Ectodermal cell (in vitro differentiated cells): Measurements from ENCODE around the gene NRCAM.

Experiments used
- H3K27ac ChIP-seq: 2 replicates; pipeline ENCODE4 v1.7.0; 2013; ENCODE audit warnings: mild to moderate bottlenecking, low read depth, low read length; ENCODE audit not compliant: insufficient read depth, poor library complexity, severe bottlenecking
- H3K27me3 ChIP-seq: 2 replicates; pipeline ENCODE4 v1.7.0; 2013; ENCODE audit warnings: mild to moderate bottlenecking, low read length; ENCODE audit not compliant: insufficient read depth, control insufficient read depth, poor library complexity, severe bottlenecking
- H3K36me3 ChIP-seq: one replicate; pipeline ENCODE4 v1.7.0; 2013; ENCODE audit warnings: low read length; ENCODE audit not compliant: control insufficient read depth, insufficient read depth
- H3K4me1 ChIP-seq: one replicate; pipeline ENCODE4 v1.7.0; 2013; ENCODE audit warnings: low read length; ENCODE audit not compliant: control insufficient read depth, insufficient read depth
- H3K4me3 ChIP-seq: 2 replicates; pipeline ENCODE4 v1.7.0; 2013; ENCODE audit warnings: low read depth, low read length, control low read depth; ENCODE audit not compliant: insufficient read depth
- H3K9me3 ChIP-seq: 2 replicates; pipeline ENCODE4 v1.7.0; 2013; ENCODE audit warnings: mild to moderate bottlenecking, low read length, moderate library complexity; ENCODE audit not compliant: control insufficient read depth
- WGBS, 2 experiments: methylation state at CpG; one replicate each; pipeline ENCODE4 v1.1.7; 2013; ENCODE audit warnings: missing lambda C conversion rate in 2 of 2; 5-methylcytosine and 5-hydroxymethylcytosine counted together

Gene NRCAM

GRCh38 chr7:108415821-108416536 lies 40.3 kb downstream of the NRCAM start:
- no peak overlapping the region for H3K27ac ChIP-seq
- H3K4me3 ChIP-seq = no peak overlapping the region
- H3K4me1 ChIP-seq = peaks cover 18% of the 10 kb centered on the region
- no peaks in the 10 kb centered on the region for H3K36me3 ChIP-seq
- 85 to 87% methylated on average over 8 of the region's 8 CpGs for WGBS, 2 experiments
- no peaks in the 10 kb centered on the region for H3K9me3 ChIP-seq
- H3K27me3 ChIP-seq = no peaks in the 10 kb centered on the region

- Histone ChIP-seq H3K27me3 (no peaks in the 10 kb centered on the region), H3K4me1 (peaks cover 18% of the 10 kb centered on the region), H3K9me3 (no peaks in the 10 kb centered on the region), H3K27ac (no peak overlapping the region), H3K36me3 (no peaks in the 10 kb centered on the region), H3K4me3 (no peak overlapping the region)
- 94 to 95% methylated on average over 4 of the region's 4 CpGs for WGBS, 2 experiments
Observed at GRCh38 chr7:108415084-108415483, 41.2 kb downstream of the NRCAM start.

DNA sequence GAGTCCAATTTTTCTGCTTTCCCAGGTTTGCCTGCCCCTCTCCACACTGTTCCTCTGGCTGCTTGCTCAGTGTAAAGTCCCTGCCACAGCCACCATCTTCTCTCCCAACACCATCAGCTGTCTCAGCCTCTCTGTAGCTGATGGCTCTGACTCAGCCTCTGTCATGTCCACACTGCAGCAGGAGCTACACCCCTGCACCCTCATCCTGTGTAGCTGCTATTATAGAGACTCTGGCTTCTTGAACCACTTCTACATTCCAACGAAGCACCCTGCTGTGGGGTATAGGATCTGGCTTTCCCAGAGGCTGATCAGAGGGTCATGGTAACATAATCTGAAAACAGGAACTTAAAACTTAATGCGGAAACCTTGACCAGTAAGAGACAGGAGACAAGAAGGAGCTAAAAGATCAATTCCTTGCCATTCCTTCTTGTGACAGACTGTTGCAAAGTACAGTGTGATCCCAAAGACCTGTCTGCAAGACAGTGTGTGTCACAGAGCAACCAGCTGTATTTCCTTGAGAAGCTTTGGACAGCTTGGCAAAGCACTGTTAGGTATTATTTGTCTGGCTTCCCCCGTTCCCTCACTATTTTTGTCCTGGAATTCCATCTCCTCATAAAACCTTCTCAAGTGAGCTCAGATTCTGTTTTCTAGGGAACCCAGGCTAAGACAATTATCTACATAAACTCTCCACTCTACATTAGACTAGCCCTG lies 42.3 kb downstream of the NRCAM start:
- Histone ChIP-seq H3K4me1 (peaks cover 18% of the 10 kb centered on the region), H3K4me3 (no peak overlapping the region), H3K27me3 (no peaks in the 10 kb centered on the region), H3K9me3 (no peaks in the 10 kb centered on the region), H3K27ac (peak overlapping the region; percentile 70), H3K36me3 (no peaks in the 10 kb centered on the region)
- 60 to 69% methylated on average over 3 of the region's 3 CpGs for WGBS, 2 experiments

DNA sequence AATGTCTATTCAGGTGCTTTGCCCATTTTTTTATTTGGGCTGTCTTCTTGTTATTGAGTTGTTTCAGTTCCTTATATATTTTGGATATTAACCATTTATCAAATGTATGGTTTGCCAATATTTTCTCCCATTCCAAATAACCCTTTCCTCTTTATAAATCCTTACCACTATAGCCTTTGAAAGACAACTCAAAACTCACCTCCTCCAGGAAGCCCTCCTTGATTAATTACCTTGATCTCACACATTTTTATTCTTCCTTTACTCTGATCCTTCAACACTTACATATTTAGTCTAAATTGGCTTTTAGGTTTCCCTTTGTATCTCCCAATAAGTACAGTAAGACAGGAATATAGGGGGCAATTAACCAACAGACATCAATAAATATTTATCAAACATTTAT lies 42.9 kb downstream of the NRCAM start:
- no peaks in the 10 kb centered on the region for H3K9me3 ChIP-seq

DNA sequence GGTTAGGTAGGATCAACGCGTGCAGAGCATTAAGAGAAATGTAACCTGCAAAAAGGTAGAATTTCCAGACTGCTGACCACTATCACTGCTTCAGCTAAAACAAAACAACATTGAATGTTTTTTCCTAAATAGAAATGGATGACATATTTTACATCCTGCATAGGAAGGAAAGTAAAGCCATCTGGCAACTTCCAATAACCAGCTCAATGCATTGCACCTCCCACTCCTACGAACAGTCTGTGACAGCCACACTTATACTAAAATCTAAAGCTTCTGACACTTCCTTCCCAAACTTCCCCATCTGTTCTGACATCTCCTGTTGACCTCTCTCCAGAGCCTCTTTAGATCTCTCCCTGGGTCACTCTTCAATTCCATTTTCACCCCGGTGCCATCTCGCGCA lies 47.1 kb downstream of the NRCAM start:
- WGBS, 2 experiments = 97 to 98% methylated on average over 6 of the region's 6 CpGs
- Histone ChIP-seq H3K27me3 (no peaks in the 10 kb centered on the region), H3K36me3 (no peaks in the 10 kb centered on the region), H3K27ac (no peak overlapping the region), H3K4me3 (no peak overlapping the region), H3K9me3 (no peaks in the 10 kb centered on the region), H3K4me1 (peaks cover 7% of the 10 kb centered on the region)

More for the DNA sequence above, 42.9 kb downstream of the NRCAM start:
- H3K27me3 ChIP-seq = no peaks in the 10 kb centered on the region
- H3K36me3 ChIP-seq = no peaks in the 10 kb centered on the region
- H3K27ac ChIP-seq = no peak overlapping the region
- peaks cover 18% of the 10 kb centered on the region for H3K4me1 ChIP-seq
- no peak overlapping the region for H3K4me3 ChIP-seq

DNA sequence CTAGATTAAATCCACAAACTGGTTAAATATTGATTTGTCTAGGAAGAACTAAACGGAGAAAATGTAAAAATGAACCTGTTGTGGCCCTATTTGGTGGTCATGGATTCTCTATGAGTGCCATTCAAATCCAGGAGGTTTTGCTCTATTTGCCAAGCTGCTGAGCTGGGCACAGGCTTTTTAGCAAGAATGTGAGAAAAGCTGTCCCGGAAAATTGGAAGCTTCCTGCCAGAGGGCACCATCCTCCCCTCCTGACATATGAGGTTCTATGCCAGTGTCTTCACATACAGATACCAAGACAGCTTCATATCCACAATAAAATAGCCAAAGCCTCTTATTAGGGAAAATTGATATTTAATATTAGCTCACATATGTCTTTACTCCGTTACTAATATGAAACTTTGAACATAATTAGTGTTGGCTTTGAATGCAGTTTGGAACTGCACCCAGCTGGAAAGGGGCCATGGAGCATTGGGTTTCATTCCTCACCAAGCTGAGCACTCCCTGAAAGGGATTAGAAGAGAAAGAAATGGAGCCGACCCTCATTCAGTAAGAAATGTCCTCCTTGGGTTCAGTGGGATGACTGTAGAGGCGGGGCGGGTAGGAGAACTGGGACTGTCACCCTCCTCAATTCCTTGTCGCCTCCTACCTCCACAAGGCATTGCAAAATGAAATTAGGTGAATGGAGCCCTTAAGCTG lies 47.8 kb downstream of the NRCAM start:
- peaks cover under 1% of the 10 kb centered on the region for H3K4me1 ChIP-seq
- H3K36me3 ChIP-seq = no peaks in the 10 kb centered on the region
- no peak overlapping the region for H3K27ac ChIP-seq
- H3K4me3 ChIP-seq = no peak overlapping the region
- H3K9me3 ChIP-seq = no peaks in the 10 kb centered on the region
- no peaks in the 10 kb centered on the region for H3K27me3 ChIP-seq
- WGBS, 2 experiments = 87 to 88% methylated on average over 4 to 7 of the region's 7 CpGs

- H3K9me3 ChIP-seq = no peaks in the 10 kb centered on the region
- no peaks in the 10 kb centered on the region for H3K36me3 ChIP-seq
- H3K4me3 ChIP-seq = no peak overlapping the region
- H3K27ac ChIP-seq = no peak overlapping the region
- 92 to 98% methylated on average over 1 to 2 of the region's 2 CpGs for WGBS, 2 experiments
- H3K4me1 ChIP-seq = no peaks in the 10 kb centered on the region
- H3K27me3 ChIP-seq = no peaks in the 10 kb centered on the region
Observed at GRCh38 chr7:108407676-108408075, 48.6 kb downstream of the NRCAM start.

GRCh38 chr7:108406222-108406890 lies 49.9 kb downstream of the NRCAM start:
- no peaks in the 10 kb centered on the region for H3K9me3 ChIP-seq
- no peak overlapping the region for H3K27ac ChIP-seq
- 90 to 100% methylated on average over 1 of the region's 1 CpG for WGBS, 2 experiments
- H3K4me3 ChIP-seq = no peak overlapping the region
- H3K4me1 ChIP-seq = no peaks in the 10 kb centered on the region
- no peaks in the 10 kb centered on the region for H3K27me3 ChIP-seq
- H3K36me3 ChIP-seq = no peaks in the 10 kb centered on the region

GRCh38 chr7:108404509-108405420 lies 51.5 kb downstream of the NRCAM start:
- Histone ChIP-seq H3K9me3 (no peaks in the 10 kb centered on the region), H3K27ac (no peak overlapping the region), H3K4me1 (no peaks in the 10 kb centered on the region), H3K4me3 (no peak overlapping the region), H3K36me3 (no peaks in the 10 kb centered on the region), H3K27me3 (no peaks in the 10 kb centered on the region)
- WGBS, 2 experiments = 97% methylated on average over 10 to 11 of the region's 11 CpGs
